ENCODE data around the gene NATD1.

Gene NATD1

GRCh38 chr17:21297597-21297996 lies 44.4 kb upstream of the NATD1 start:
- peak overlapping the region in 8 of 11 experiments; percentile 2 to 97 (median 42); a peak in 12 of 22 replicates for H3K27ac ChIP-seq
- peak overlapping the region in 8 of 11 experiments; percentile 23 to 69 (median 44); a peak in 11 of 22 replicates for H3K4me2 ChIP-seq
- no peaks in the 10 kb centered on the region for H3K27me3 ChIP-seq
- peak overlapping the region in 6 of 11 experiments; percentile 1 to 68 (median 28); a peak in 5 of 22 replicates for H3K9ac ChIP-seq
- no peak overlapping the region for H3K4me3 ChIP-seq
- H3K4me1 ChIP-seq: peaks cover 64 to 100% (median 93%) of the 10 kb centered on the region in 10 experiments
- TF ChIP-seq Cebpa-rat (IDR thresholded peaks at IDR 0.05): no peak
- H4K20me1 ChIP-seq: peaks cover 85 to 100% (median 99%) of the 10 kb centered on the region in 11 experiments
- H3K36me3 ChIP-seq: peaks cover 57 to 98% (median 73%) of the 10 kb centered on the region in 11 experiments
- H3K9me3 ChIP-seq (replicated peaks in 1 of 11): no peaks in the 10 kb centered on the region

DNA sequence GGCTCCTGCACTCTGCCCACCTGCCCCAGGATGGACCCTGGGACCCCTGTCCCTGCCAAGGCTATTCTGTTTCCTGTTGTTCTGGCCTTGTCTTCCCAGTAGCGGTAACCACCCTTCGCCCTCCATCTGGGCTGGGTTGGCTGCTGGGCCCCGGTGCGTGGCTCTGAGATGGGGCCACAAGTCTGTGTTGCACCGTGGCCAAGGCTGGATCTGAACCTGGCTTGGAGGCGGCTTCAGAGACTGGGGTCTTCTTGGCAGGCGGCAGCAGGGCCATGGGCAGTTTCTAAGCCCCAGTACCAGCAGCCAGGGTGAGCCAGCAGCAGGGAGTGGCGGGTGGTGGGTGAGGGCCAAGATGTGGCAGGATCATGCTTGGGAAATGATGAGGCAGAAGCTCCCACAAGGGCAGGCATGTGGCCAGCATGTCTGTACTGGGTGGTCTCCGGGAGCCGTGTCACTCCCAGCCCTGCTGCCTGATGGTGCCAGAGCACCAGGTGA lies 43.9 kb upstream of the NATD1 start:
- peaks cover 64 to 100% (median 97%) of the 10 kb centered on the region in 10 experiments for H3K4me1 ChIP-seq
- no peak overlapping the region for H3K4me3 ChIP-seq
- H3K9ac ChIP-seq: peak overlapping the region in 9 of 11 experiments; percentile 1 to 68 (median 25); a peak in 8 of 22 replicates
- H3K36me3 ChIP-seq: peaks cover 52 to 98% (median 73%) of the 10 kb centered on the region in 11 experiments
- peak overlapping the region in 9 of 11 experiments; percentile 2 to 97 (median 38); a peak in 16 of 22 replicates for H3K27ac ChIP-seq
- peaks cover 88 to 100% (median 99%) of the 10 kb centered on the region in 11 experiments for H4K20me1 ChIP-seq
- peak overlapping the region in 9 of 11 experiments; percentile 19 to 69 (median 41); a peak in 14 of 22 replicates for H3K4me2 ChIP-seq
- H3K9me3 ChIP-seq (replicated peaks in 1 of 11): no peaks in the 10 kb centered on the region
- TF ChIP-seq Cebpa-rat (IDR thresholded peaks at IDR 0.05): no peak
- H3K27me3 ChIP-seq: no peaks in the 10 kb centered on the region

DNA sequence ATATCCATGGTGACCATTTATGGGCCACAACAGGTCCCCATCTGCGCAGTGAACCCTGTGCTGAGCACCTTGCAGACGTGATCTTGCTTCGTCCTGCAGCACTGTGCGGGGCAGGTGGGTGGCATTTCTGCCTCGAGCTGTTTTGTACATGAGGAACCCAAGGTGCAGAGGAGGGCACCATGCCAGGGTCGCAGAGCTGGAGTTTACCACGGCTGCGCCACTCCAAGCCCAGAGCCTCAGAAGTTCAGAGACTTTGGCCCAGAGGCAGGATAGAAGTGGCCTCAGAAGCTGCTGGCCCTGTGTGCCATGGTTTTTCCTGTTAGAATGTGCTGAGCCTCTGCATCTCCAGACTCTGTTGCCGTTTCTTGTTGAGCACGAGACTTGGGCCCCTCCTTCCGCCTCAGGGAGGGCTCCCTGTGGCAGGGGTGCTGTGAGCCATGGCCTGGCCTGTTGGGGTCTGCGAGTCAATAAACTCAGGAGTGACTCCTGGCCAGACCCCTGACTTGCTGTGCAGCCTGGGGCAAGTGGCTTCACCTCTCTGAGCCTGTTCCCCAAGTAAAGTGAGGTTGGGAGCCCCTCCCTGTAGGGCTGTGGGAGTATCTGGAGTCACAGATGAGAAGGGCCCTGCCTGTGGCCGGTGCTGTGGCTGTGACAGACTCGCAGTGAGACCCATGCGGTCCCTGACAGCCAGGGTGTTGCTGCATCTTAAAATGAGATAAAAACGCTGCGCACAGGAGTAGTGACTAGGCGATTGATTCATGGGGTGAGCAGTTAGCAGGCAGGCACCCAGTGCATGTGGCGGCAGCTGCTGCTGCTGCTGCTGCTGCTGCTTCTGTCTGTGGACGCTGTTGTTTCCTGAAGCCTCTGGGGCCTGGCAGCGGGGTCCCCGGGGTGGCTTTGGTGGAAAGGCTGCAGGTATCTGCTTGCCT lies 43.2 kb upstream of the NATD1 start:
- Histone ChIP-seq H3K27me3 (no peaks in the 10 kb centered on the region), H3K9me3 (replicated peaks in 1 of 11) (no peaks in the 10 kb centered on the region), H3K9ac (peak overlapping the region in 10 of 11 experiments; percentile 1 to 68 (median 20); a peak in 10 of 22 replicates), H3K4me2 (peak overlapping the region; percentile 6 to 69 (median 36); a peak in 18 of 22 replicates), H3K36me3 (peaks cover 54 to 98% (median 72%) of the 10 kb centered on the region in 11 experiments), H3K27ac (peak overlapping the region in 10 of 11 experiments; percentile 2 to 97 (median 44); a peak in 17 of 22 replicates), H3K4me1 (peaks cover 68 to 100% (median 98%) of the 10 kb centered on the region in 10 experiments), H3K4me3 (no peak overlapping the region), H4K20me1 (peaks cover 91 to 100% (median 100%) of the 10 kb centered on the region in 11 experiments)
- no peak for TF ChIP-seq Cebpa-rat (IDR thresholded peaks at IDR 0.05)

- Histone ChIP-seq H3K4me3 (no peak overlapping the region; a peak in 1 of 20 replicates), H4K20me1 (peaks cover 87 to 100% (median 100%) of the 10 kb centered on the region in 11 experiments), H3K27ac (peak overlapping the region; percentile 1 to 97 (median 50); a peak in 18 of 22 replicates), H3K27me3 (no peaks in the 10 kb centered on the region), H3K9ac (peak overlapping the region in 10 of 11 experiments; percentile 17 to 68 (median 37); a peak in 17 of 22 replicates), H3K4me1 (peaks cover 62 to 100% (median 97%) of the 10 kb centered on the region in 10 experiments), H3K4me2 (peak overlapping the region; percentile 4 to 69 (median 34); a peak in 21 of 22 replicates), H3K9me3 (replicated peaks in 1 of 11) (no peaks in the 10 kb centered on the region), H3K36me3 (peaks cover 45 to 96% (median 63%) of the 10 kb centered on the region in 11 experiments)
- no peak for TF ChIP-seq Cebpa-rat (IDR thresholded peaks at IDR 0.05)
Observed at GRCh38 chr17:21295036-21295952, 42.1 kb upstream of the NATD1 start.

DNA sequence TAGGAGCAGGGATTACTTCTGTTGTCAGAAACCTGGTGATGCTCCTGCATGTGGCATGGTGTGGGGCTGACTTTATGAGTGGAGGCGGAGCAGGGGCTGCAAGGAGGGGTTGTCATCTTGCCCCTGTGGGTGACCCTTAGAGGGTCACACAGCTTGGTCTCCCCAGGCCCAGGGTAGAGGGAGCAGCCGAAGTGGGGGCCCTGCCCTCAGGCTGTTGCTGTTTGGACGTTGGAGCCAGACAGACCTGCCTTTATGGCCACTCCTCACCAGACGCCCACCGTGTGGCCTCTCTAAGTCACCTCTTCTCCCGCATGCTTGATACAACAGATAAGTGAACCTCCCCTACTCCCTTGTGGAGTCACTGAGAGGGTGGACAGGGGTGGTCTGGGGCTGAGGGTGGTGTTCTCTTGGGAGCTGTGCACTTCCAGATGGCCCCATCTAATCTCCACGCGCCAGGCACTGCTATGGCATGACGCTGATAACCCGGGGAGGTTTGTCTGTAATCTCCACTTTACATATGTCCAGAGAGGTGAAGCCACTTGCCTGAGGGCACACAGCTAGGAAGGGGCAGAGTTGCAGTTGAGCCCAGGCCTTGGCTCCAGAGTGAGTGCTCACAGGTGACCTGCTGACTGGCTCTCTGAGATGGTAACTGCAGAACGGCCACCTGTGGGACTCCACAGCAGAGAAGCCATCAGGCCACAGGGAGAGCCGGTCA lies 41.3 kb upstream of the NATD1 start:
- no peak for TF ChIP-seq Cebpa-rat (IDR thresholded peaks at IDR 0.05)
- Histone ChIP-seq H3K27me3 (no peaks in the 10 kb centered on the region), H3K27ac (peak overlapping the region; percentile 1 to 97 (median 50); a peak in 18 of 22 replicates), H3K9me3 (replicated peaks in 1 of 11) (no peaks in the 10 kb centered on the region), H3K4me1 (peaks cover 69 to 100% (median 98%) of the 10 kb centered on the region in 10 experiments), H4K20me1 (peaks cover 93 to 100% (median 100%) of the 10 kb centered on the region in 11 experiments), H3K36me3 (peaks cover 37 to 91% (median 58%) of the 10 kb centered on the region in 11 experiments), H3K4me2 (peak overlapping the region; percentile 4 to 69 (median 34); a peak in 19 of 22 replicates), H3K9ac (peak overlapping the region in 10 of 11 experiments; percentile 17 to 68 (median 37); a peak in 17 of 22 replicates), H3K4me3 (no peak overlapping the region)

DNA sequence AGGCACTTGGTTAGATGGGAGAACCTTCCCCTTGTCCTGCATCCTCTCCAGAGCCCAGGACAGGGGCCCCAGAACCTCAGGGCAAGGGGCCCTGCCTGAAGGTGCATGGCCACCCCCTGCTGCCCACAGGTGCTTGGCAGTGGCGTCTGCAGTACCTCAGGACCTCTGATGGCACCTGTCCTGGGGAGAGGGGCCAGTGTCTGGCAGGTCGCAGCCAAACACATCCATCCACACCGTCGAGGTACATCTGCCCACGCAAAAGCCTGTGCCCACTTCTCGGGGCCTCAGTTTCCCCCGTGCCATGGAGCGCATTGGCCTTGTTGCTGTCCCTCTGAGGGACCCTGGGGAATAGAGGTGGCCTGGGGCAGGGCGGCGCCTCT lies 40.6 kb upstream of the NATD1 start:
- peaks cover 71 to 100% (median 99%) of the 10 kb centered on the region in 10 experiments for H3K4me1 ChIP-seq
- H3K36me3 ChIP-seq: peaks cover 30 to 84% (median 51%) of the 10 kb centered on the region in 11 experiments; a peak in 21 of 22 replicates
- H4K20me1 ChIP-seq: peaks cover 95 to 100% (median 100%) of the 10 kb centered on the region in 11 experiments
- H3K4me3 ChIP-seq: no peak overlapping the region
- peak overlapping the region in 9 of 11 experiments; percentile 2 to 69 (median 41); a peak in 13 of 22 replicates for H3K4me2 ChIP-seq
- no peaks in the 10 kb centered on the region for H3K9me3 ChIP-seq (replicated peaks in 1 of 11)
- TF ChIP-seq Cebpa-rat (IDR thresholded peaks at IDR 0.05): no peak
- peak overlapping the region in 4 of 11 experiments; percentile 7 to 97 (median 32); a peak in 6 of 22 replicates for H3K27ac ChIP-seq
- peak overlapping the region in 8 of 11 experiments; percentile 4 to 66 (median 22); a peak in 7 of 22 replicates for H3K9ac ChIP-seq
- H3K27me3 ChIP-seq: no peaks in the 10 kb centered on the region

Measured in BLaER1 treated with 17β-estradiol and CSF1 and Interleukin-3, amounts not matched to agents 10 nM and 100 nM (cell line).